HepG2 (cell line): ENCODE measurements around the gene NEDD4L. TPM values are rescaled to one million over a fixed set of nuclear protein-coding genes. Genes with fewer than 3 reads are reported as not detected.
A peak's percentile ranks its signal among the peaks of the same experiment; 100 is the strongest.

Source experiments
- AGO2 ChIP-seq: fragments of 200-400 bp; formaldehyde crosslinking; optimal IDR thresholded peaks from 2 replicates; pipeline ENCODE3; 2017; ENCODE audit warnings: mild to moderate bottlenecking, low read depth, low read length, moderate library complexity
- ATF7 ChIP-seq, 2 experiments: fragments of 450-650 bp in 1 of 2; sonication (generic) in 1 of 2; formaldehyde crosslinking in 1 of 2; IDR thresholded peaks; 2 replicates each; pipeline versions ENCODE4 v1.4.0 to v1.6.1; 2016 to 2020; ENCODE audit warnings: antibody characterized with exemption in 1 of 2, mild to moderate bottlenecking in 1 of 2, missing genetic modification reagents in 1 of 2
- BRCA1 ChIP-seq: sonication (generic); formaldehyde crosslinking; IDR thresholded peaks from 2 replicates; pipeline ENCODE4 v1.4.0; 2020; ENCODE audit warnings: missing genetic modification reagents
- CEBPB ChIP-seq: IDR thresholded peaks from 2 replicates; pipeline ENCODE4 v1.6.1; 2011; ENCODE audit warnings: low read depth, low read length, improper control_type of control experiment, borderline replicate concordance
- EED ChIP-seq: sonication (generic); formaldehyde crosslinking; IDR thresholded peaks from 2 replicates; pipeline ENCODE4 v1.5.0; 2020; ENCODE audit warnings: mild to moderate bottlenecking, missing genetic modification reagents
- FOXK1 ChIP-seq: sonication (generic); formaldehyde crosslinking; IDR thresholded peaks from 2 replicates; pipeline ENCODE4 v1.4.0; 2020; ENCODE audit warnings: low read depth, missing genetic modification reagents, borderline replicate concordance
- HDAC6 ChIP-seq: fragments of 200-600 bp; sonication (generic); IDR thresholded peaks from 2 replicates; pipeline ENCODE4 v1.7.0; 2017; ENCODE audit warnings: mild to moderate bottlenecking, antibody characterized with exemption, low read length, low read depth
- HOXA3 ChIP-seq: sonication (generic); formaldehyde crosslinking; IDR thresholded peaks from 2 replicates; pipeline ENCODE4 v1.5.0; 2020; ENCODE audit warnings: missing genetic modification reagents
- HOXA7 ChIP-seq: sonication (generic); formaldehyde crosslinking; IDR thresholded peaks from 2 replicates; pipeline ENCODE4 v1.8.1; 2022; ENCODE audit warnings: mild to moderate bottlenecking, missing genetic modification reagents, moderate library complexity
- IKZF1 ChIP-seq: fragments of 450-650 bp; IDR thresholded peaks from 2 replicates; pipeline ENCODE4 v1.7.1; 2016
- KLF6 ChIP-seq: IDR thresholded peaks from 2 replicates; pipeline ENCODE4 v1.8.0; 2016; ENCODE audit warnings: missing biosample characterization, missing genetic modification reagents
- MXI1 ChIP-seq: IDR thresholded peaks from 3 replicates; pipeline ENCODE4 v1.6.1; 2012; ENCODE audit warnings: low read depth, low read length, inconsistent platforms, borderline replicate concordance
- NCOA1 ChIP-seq: sonication (generic); formaldehyde crosslinking; IDR thresholded peaks from 2 replicates; pipeline ENCODE4 v1.9.0; 2021; ENCODE audit warnings: missing genetic modification reagents
- NFE2L1 ChIP-seq: sonication (generic); formaldehyde crosslinking; IDR thresholded peaks from 2 replicates; pipeline ENCODE4 v1.4.0; 2020; ENCODE audit warnings: missing genetic modification reagents, mild to moderate bottlenecking, borderline replicate concordance
- PHF8 ChIP-seq: sonication (generic); formaldehyde crosslinking; IDR thresholded peaks from 2 replicates; pipeline ENCODE4 v1.5.0; 2020; ENCODE audit warnings: missing genetic modification reagents
- RNF2 ChIP-seq: fragments of 450-650 bp; conservative IDR thresholded peaks from 2 replicates; pipeline ENCODE4 v1.6.1; 2016; ENCODE audit warnings: low read depth
- STAT5B ChIP-seq: sonication (generic); formaldehyde crosslinking; IDR thresholded peaks from 2 replicates; pipeline ENCODE4 v1.4.0; 2020; ENCODE audit warnings: missing genetic modification reagents
- XBP1 ChIP-seq: sonication (generic); formaldehyde crosslinking; IDR thresholded peaks from 2 replicates; pipeline ENCODE4 v1.5.0; 2020; ENCODE audit warnings: missing genetic modification reagents
- ZNF253 ChIP-seq: sonication (generic); formaldehyde crosslinking; IDR thresholded peaks from 2 replicates; pipeline ENCODE4 v1.8.0; 2022; ENCODE audit warnings: mild to moderate bottlenecking, missing genetic modification reagents, borderline replicate concordance
- ZNF367 ChIP-seq: sonication (generic); formaldehyde crosslinking; IDR thresholded peaks from 2 replicates; pipeline ENCODE4 v1.4.0; 2020; ENCODE audit warnings: missing genetic modification reagents, borderline replicate concordance
- ZNF44 ChIP-seq: sonication (generic); formaldehyde crosslinking; IDR thresholded peaks from 2 replicates; pipeline ENCODE4 v1.5.1; 2020; ENCODE audit warnings: mild to moderate bottlenecking, missing genetic modification reagents
- ZNF589 ChIP-seq: sonication (generic); formaldehyde crosslinking; conservative IDR thresholded peaks from 2 replicates; pipeline ENCODE4 v1.8.0; 2022; ENCODE audit warnings: mild to moderate bottlenecking, moderate library complexity, missing genetic modification reagents
- ZNF75D ChIP-seq: sonication (generic); formaldehyde crosslinking; IDR thresholded peaks from 2 replicates; pipeline ENCODE4 v1.8.1; 2023; ENCODE audit warnings: missing genetic modification reagents, mild to moderate bottlenecking, borderline replicate concordance
- polyA plus RNA-seq, 8 experiments: library from polyadenylated mRNA; depleted of rRNA in 3 of 8; stranded (reverse) in 7 of 8; unstranded in 1 of 8; fragments of >200 nt; fragmentation: Illumina TruSeq in 4 of 8; extraction: Trizol in 4 of 8; gene quantifications; 2 replicates each; pipeline versions ENCODE4 v1.2.1 to v1.2.3, GENCODE V29; 2011 to 2016; ENCODE audit warnings: low read depth in 4 of 8, missing spikeins in 1 of 8, mixed read lengths in 1 of 8; ENCODE audit not compliant: insufficient read depth in 1 of 8
- total RNA-seq, 5 experiments: library from RNA; depleted of rRNA; stranded (reverse); fragments of >200 nt; fragmentation: Illumina TruSeq; extraction: Trizol; gene quantifications; 2 replicates each; pipeline ENCODE4 v1.2.3, GENCODE V29; 2016; ENCODE audit warnings: low read depth in 1 of 5
- TF ChIP-seq, protein P1 (sequence below): sonication (generic); formaldehyde crosslinking; IDR thresholded peaks from 2 replicates; pipeline ENCODE4 v1.4.0; 2020; ENCODE audit warnings: missing genetic modification reagents
- TF ChIP-seq, protein P2 (sequence below): sonication (generic); formaldehyde crosslinking; IDR thresholded peaks from 2 replicates; pipeline ENCODE4 v1.4.0; 2020; ENCODE audit warnings: missing genetic modification reagents; ENCODE audit errors: not compliant biosample characterization
- TF ChIP-seq, protein P3 (sequence below): sonication (generic); formaldehyde crosslinking; IDR thresholded peaks from 2 replicates; pipeline ENCODE4 v1.5.0; 2020; ENCODE audit warnings: mild to moderate bottlenecking, missing genetic modification reagents

Gene NEDD4L
- total and polyA plus RNA-seq, 2 of the 13 experiments (the other 11 are each of a cell fraction or from before 2014, with no cell fraction given), result 168 to 390 TPM

DNA sequence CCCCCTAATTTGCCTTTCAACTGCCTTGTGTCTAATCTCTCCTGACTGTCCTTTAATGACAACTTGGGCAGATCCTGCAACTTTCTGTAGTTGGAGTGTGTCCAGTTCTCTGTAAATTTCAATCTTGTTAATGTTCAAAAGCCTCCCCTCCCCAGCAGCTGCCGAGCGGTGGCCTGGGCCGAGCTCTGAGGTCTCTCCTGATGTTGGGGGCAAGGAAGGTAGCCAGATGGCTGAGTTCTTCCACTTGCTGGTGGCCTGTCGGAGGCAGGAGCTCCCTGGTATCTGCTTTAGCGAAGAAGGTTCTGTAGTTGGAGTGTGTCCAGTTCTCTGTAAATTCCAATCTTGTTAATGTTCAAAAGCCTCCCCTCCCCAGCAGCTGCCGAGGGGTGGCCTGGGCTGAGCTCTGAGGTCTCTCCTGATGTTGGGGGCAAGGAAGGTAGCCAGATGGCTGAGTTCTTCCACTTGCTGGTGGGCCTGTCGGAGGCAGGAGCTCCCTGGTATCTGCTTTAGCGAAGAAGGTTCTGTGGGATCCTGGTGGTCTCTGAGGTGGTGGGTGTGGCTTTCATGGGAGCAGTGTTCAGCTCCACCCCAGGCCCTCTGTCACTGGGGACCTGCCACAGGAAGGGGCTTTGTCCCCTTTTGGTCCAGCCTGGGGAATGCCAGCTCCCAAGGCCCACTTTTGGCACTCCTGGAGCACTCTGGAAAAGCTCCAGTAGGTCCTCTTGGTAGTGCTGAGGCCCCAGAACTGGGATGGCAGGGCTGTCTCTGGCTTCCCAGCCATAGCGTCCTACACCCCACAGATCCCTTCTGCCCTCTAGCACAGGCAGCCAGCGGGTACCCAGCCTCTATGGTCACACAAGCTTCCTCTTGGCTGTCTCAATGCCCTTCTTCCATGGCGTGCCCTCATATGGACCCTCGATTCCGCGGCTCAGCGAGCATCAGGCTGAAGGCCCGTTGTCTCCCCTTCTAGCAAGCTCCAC is 373.0 kb downstream of the NEDD4L start (continued):
- TF ChIP-seq, protein P1, sequence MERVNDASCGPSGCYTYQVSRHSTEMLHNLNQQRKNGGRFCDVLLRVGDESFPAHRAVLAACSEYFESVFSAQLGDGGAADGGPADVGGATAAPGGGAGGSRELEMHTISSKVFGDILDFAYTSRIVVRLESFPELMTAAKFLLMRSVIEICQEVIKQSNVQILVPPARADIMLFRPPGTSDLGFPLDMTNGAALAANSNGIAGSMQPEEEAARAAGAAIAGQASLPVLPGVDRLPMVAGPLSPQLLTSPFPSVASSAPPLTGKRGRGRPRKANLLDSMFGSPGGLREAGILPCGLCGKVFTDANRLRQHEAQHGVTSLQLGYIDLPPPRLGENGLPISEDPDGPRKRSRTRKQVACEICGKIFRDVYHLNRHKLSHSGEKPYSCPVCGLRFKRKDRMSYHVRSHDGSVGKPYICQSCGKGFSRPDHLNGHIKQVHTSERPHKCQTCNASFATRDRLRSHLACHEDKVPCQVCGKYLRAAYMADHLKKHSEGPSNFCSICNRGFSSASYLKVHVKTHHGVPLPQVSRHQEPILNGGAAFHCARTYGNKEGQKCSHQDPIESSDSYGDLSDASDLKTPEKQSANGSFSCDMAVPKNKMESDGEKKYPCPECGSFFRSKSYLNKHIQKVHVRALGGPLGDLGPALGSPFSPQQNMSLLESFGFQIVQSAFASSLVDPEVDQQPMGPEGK (CRISPR knock-in tag), result peak; percentile 58
- TF ChIP-seq ZNF589 (no peak), ZNF367 (CRISPR knock-in tag) (no peak), RNF2 (no peak), NCOA1 (CRISPR knock-in tag) (no peak), BRCA1 (no peak), AGO2 (peak; percentile 94), EED (CRISPR knock-in tag) (no peak), XBP1 (CRISPR knock-in tag) (no peak), NFE2L1 (CRISPR knock-in tag) (no peak), ATF7 (IDR thresholded peaks at IDR 0.05) (no peak), ATF7 (CRISPR knock-in tag; IDR thresholded peaks at IDR 0.05) (no peak), FOXK1 (no peak), KLF6 (CRISPR knock-in tag) (no peak), PHF8 (CRISPR knock-in tag) (no peak; the same call in 1 of the 2 replicates), HOXA3 (CRISPR knock-in tag) (no peak; the same call in 1 of the 2 replicates), ZNF253 (CRISPR knock-in tag) (no peak), IKZF1 (no peak), CEBPB (no peak), ZNF44 (CRISPR knock-in tag) (no peak), STAT5B (CRISPR knock-in tag) (no peak), ZNF75D (CRISPR knock-in tag) (no peak), MXI1 (no peak), HOXA7 (CRISPR knock-in tag) (no peak), HDAC6 (no peak)
- TF ChIP-seq, protein P2, sequence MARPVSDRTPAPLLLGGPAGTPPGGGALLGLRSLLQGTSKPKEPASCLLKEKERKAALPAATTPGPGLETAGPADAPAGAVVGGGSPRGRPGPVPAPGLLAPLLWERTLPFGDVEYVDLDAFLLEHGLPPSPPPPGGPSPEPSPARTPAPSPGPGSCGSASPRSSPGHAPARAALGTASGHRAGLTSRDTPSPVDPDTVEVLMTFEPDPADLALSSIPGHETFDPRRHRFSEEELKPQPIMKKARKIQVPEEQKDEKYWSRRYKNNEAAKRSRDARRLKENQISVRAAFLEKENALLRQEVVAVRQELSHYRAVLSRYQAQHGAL (CRISPR knock-in tag), result no peak
- TF ChIP-seq, protein P3, sequence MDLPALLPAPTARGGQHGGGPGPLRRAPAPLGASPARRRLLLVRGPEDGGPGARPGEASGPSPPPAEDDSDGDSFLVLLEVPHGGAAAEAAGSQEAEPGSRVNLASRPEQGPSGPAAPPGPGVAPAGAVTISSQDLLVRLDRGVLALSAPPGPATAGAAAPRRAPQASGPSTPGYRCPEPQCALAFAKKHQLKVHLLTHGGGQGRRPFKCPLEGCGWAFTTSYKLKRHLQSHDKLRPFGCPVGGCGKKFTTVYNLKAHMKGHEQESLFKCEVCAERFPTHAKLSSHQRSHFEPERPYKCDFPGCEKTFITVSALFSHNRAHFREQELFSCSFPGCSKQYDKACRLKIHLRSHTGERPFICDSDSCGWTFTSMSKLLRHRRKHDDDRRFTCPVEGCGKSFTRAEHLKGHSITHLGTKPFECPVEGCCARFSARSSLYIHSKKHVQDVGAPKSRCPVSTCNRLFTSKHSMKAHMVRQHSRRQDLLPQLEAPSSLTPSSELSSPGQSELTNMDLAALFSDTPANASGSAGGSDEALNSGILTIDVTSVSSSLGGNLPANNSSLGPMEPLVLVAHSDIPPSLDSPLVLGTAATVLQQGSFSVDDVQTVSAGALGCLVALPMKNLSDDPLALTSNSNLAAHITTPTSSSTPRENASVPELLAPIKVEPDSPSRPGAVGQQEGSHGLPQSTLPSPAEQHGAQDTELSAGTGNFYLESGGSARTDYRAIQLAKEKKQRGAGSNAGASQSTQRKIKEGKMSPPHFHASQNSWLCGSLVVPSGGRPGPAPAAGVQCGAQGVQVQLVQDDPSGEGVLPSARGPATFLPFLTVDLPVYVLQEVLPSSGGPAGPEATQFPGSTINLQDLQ (CRISPR knock-in tag), result no peak
